Esophagus (tissue), 2 donors: ENCODE results near the gene ZNF726. TPM values are rescaled to one million over a fixed set of nuclear protein-coding genes. Genes with fewer than 3 reads are reported as not detected.
"Not testable (repeated sequence)": the region's sequence is repeated elsewhere in the genome, so short reads cannot be mapped to it uniquely, and the experiment has no call there.

ENCODE experiments used
- H3K27ac ChIP-seq, 2 donors: one replicate each; pipeline ENCODE4 v1.5.1; 2013; ENCODE audit warnings: low read depth in 2 of 2, mild to moderate bottlenecking in 2 of 2, inconsistent platforms in 1 of 2, low read length in 1 of 2, moderate library complexity in 1 of 2
- H3K27me3 ChIP-seq, 2 donors: one replicate each; pipeline ENCODE4 v1.6.1; 2013; ENCODE audit warnings: low read length in 2 of 2, control low read depth in 1 of 2, mild to moderate bottlenecking in 1 of 2; ENCODE audit not compliant: insufficient read depth in 2 of 2, control insufficient read depth in 1 of 2
- H3K36me3 ChIP-seq, 2 donors: one replicate each; pipeline ENCODE4 v1.6.1; 2013; ENCODE audit warnings: low read length in 1 of 2; ENCODE audit not compliant: control insufficient read depth in 2 of 2, insufficient read depth in 2 of 2
- H3K4me1 ChIP-seq, 2 donors: one replicate each; pipeline ENCODE4 v1.6.1; 2013; ENCODE audit warnings: low read length in 1 of 2; ENCODE audit not compliant: control insufficient read depth in 2 of 2, insufficient read depth in 2 of 2
- H3K4me3 ChIP-seq, 2 donors: one replicate each; pipeline ENCODE4 v1.5.1; 2013; ENCODE audit warnings: low read length in 2 of 2, mild to moderate bottlenecking in 2 of 2, low read depth in 1 of 2, moderate library complexity in 1 of 2
- H3K9me3 ChIP-seq, 2 donors: one replicate each; pipeline ENCODE4 v1.6.1; 2013; ENCODE audit warnings: mild to moderate bottlenecking in 2 of 2, low read depth in 1 of 2, low read length in 1 of 2, moderate library complexity in 1 of 2; ENCODE audit not compliant: control insufficient read depth in 2 of 2, insufficient read depth in 1 of 2
- WGBS, 2 donors: extraction: QIAGEN DNeasy Blood & Tissue Kit; methylation state at CpG; one replicate each; pipeline ENCODE4 v1.1.7; 2013; 5-methylcytosine and 5-hydroxymethylcytosine counted together
- polyA plus RNA-seq, 2 donors: library from polyadenylated mRNA; stranded (reverse); fragments of 200-250 nt; gene quantifications; one replicate each; pipeline ENCODE4 v1.2.3, GENCODE V29; 2013
- donor health status: healthy with polysubstance abuse.
- donor health status: Bipolar disorder and iron deficiency.

Gene ZNF726
- polyA plus RNA-seq, 2 donors: 2.0 to 2.8 TPM

DNA sequence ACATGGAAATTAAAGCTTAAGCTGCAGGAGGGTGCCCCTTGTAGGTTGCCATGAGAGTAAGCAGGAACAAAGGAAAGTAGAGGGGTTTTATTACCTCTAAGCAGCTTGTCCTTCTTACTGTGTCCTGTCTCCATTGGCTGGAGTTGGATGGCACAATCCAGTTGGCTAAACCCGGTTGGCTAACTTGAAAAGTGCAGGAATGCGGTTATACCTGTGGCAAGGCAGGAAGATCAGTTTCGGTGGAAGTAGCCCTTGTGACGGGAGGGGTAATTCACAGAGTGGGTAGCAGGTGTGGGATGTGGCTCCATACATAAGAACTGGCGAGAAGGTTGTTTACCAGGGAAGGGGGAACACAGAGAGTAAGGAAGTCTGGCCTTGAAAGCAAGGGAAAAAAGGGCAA is 3.2 kb downstream of the ZNF726 start:
- WGBS, 2 donors: 73 to 80% methylated on average over 5 of the region's 5 CpGs
- H3K4me3 ChIP-seq: no peak overlapping the region
- H3K27ac ChIP-seq: peak overlapping the region in 1 of 2 donors; percentile 22
- H3K36me3 ChIP-seq: peaks cover 0 to 3% of the 10 kb centered on the region in 2 donors
- no peaks in the 10 kb centered on the region for H3K27me3 ChIP-seq
- H3K4me1 ChIP-seq: no peaks in the 10 kb centered on the region
- H3K9me3 ChIP-seq: no peaks in the 10 kb centered on the region

DNA sequence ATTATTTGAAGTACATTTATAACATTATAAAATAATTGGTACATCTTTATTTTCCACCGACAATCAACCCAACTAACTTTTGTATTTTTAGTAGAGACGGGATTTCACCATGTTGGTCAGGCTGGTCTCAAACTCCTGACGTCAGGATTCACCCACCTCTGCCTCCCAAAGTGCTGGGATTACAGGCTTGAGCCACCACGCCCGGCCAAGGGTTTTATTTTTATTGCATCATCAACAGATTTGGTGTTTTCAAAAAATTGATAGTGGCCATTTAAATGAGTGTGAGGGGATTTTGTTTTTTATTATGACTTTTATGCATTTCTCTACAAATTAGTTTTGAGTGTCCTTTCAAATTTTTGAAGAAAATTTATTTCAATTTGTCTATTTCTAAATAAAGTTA is 10.6 kb downstream of the ZNF726 start:
- Histone ChIP-seq H3K9me3 (peaks cover 0 to 4% of the 10 kb centered on the region in 2 donors), H3K4me1 (no peaks in the 10 kb centered on the region), H3K27ac (no peak overlapping the region), H3K36me3 (peaks cover 0 to 2% of the 10 kb centered on the region in 2 donors), H3K27me3 (no peaks in the 10 kb centered on the region), H3K4me3 (no peak overlapping the region)
- 96 to 98% methylated on average over 5 of the region's 5 CpGs for WGBS, 2 donors

DNA sequence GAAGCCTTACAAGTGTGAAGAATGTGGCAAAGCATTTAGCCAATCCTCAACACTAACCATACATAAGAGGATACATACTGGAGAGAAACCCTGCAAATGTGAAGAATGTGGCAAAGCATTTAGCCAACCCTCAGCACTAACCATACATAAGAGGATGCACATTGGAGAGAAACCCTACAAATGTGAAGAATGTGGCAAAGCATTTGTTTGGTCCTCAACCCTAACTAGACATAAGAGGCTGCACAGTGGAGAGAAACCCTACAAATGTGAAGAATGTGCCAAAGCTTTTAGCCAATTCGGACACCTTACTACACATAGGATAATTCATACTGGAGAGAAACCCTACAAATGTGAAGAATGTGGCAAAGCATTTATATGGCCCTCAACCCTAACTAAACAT is 18.2 kb downstream of the ZNF726 start:
- Histone ChIP-seq H3K36me3 (no peaks in the 10 kb centered on the region), H3K9me3 (peaks cover 2 to 5% of the 10 kb centered on the region in 2 donors), H3K27ac (no peak overlapping the region), H3K4me3 (no peak overlapping the region), H3K4me1 (no peaks in the 10 kb centered on the region), H3K27me3 (no peaks in the 10 kb centered on the region)
- WGBS, 2 donors: 94 to 100% methylated on average over 1 of the region's 1 CpG

DNA sequence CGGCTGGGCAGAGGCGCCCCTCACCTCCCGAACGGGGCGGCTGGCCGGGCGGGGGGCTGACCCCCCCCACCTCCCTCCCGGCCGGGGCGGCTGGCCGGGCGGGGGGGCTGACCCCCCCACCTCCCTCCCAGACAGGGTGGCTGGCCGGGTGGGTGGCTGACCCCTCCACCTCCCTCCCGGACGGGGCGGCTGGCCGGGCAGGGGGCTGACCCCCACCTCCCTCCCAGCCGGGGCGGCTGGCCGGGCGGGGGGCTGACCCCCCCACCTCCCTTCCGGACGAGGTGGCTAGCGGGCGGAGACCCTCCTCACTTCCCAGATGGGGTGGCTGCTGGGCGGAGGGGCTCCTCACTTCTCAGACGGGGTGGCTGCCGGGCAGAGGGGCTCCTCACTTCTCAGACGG is 22.3 kb downstream of the ZNF726 start:
- not testable (repeated sequence) for H3K27ac ChIP-seq, H3K36me3 ChIP-seq, H3K4me1 ChIP-seq, H3K9me3 ChIP-seq, H3K4me3 ChIP-seq, H3K27me3 ChIP-seq
- WGBS, 2 donors: 97 to 98% methylated on average over 9 to 29 of the region's 29 CpGs

DNA sequence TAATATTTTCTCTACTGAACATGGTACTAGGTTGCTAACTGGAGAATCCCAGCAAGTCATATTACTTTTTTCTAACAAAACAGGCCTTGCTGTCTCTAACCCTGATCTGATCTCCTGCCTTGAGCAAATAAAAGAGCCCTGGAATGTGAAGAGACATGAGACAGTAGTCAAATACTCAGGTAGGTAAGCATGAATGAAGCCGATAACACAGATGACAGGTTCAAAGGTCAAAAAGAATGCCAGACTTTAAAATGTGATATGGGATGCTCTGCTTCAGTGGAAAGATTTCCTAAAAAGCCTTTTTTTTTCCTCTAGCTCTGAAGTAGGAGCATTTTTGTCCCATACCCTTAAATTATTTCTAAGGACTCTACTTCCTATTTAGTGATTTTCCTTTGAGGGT is 28.7 kb downstream of the ZNF726 start:
- Histone ChIP-seq H3K9me3 (peaks cover 0 to 3% of the 10 kb centered on the region in 2 donors), H3K36me3 (no peaks in the 10 kb centered on the region), H3K4me1 (no peaks in the 10 kb centered on the region), H3K27me3 (no peaks in the 10 kb centered on the region), H3K27ac (no peak overlapping the region), H3K4me3 (no peak overlapping the region)
- 61 to 67% methylated on average over 1 of the region's 1 CpG for whole genome bisulfite sequencing, 2 donors

DNA sequence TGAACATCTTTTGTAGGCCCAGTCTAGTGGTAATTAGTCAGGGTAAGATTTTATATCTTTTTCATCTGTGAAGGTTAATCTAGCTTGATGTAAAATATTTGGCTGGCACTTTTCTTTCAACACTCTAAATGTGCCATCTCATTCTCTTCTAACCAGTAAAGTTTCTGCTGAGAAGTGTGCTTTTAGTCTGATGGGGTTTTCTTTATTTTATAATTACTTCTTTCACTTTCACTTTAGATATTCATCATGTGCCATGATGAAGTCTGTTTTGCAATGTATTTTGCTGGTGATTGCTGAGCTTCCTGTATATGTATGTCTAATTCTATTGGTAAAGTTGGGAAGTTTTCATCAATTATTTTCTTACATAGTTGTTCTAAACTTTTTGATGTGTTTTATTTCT is 31.9 kb downstream of the ZNF726 start:
- H3K27me3 ChIP-seq: no peaks in the 10 kb centered on the region
- H3K36me3 ChIP-seq: no peaks in the 10 kb centered on the region
- H3K27ac ChIP-seq: no peak overlapping the region
- H3K4me1 ChIP-seq: no peaks in the 10 kb centered on the region
- no peak overlapping the region for H3K4me3 ChIP-seq
- peaks cover 0 to 3% of the 10 kb centered on the region in 2 donors for H3K9me3 ChIP-seq

DNA sequence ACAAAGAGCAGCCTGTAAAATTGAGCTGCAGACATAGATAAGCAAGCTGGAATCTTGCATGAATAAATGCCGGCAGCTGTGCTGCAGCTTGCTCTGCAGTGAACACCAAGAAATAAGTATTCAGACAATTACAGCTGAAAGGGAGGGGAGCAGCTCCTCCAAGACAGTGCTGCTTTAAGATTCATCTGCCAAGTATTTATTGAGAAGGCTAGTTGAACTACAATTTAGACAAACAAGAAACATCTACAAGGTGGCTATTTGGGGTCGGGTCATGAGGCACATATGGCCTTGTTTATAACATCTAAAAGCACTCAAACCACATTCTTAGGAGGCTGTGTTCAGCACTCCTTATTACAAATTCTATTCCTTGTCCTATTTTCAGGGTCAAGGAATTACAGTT is 34.9 kb downstream of the ZNF726 start:
- Histone ChIP-seq H3K27ac (no peak overlapping the region), H3K4me1 (no peaks in the 10 kb centered on the region), H3K4me3 (no peak overlapping the region), H3K36me3 (no peaks in the 10 kb centered on the region), H3K27me3 (no peaks in the 10 kb centered on the region), H3K9me3 (peaks cover 0 to 3% of the 10 kb centered on the region in 2 donors)
- 68 to 81% methylated on average over 2 of the region's 2 CpGs for WGBS, 2 donors

DNA sequence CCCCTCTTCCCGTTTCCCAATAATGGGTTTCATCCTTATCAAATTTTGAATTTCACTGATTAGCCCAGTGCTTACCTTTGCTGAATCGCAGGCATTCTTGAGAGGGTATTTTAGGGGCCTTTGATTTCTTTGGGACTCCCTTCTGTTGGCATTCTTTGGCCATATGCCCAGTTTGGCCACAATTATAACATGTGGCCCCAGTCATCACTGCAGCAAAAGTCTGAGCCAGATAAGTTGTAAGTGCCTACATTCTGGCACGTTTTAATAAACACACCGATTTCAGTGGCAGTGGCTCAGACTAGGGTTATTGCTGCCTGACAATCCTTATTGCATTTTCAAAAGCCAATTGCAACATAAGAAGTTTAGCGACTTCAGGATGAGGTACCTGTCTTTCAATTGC is 41.4 kb downstream of the ZNF726 start:
- Histone ChIP-seq H3K4me1 (no peaks in the 10 kb centered on the region), H3K36me3 (no peaks in the 10 kb centered on the region), H3K9me3 (no peaks in the 10 kb centered on the region), H3K4me3 (no peak overlapping the region), H3K27ac (no peak overlapping the region), H3K27me3 (no peaks in the 10 kb centered on the region)
- 89% methylated on average over 5 of the region's 5 CpGs for WGBS, 2 donors

DNA sequence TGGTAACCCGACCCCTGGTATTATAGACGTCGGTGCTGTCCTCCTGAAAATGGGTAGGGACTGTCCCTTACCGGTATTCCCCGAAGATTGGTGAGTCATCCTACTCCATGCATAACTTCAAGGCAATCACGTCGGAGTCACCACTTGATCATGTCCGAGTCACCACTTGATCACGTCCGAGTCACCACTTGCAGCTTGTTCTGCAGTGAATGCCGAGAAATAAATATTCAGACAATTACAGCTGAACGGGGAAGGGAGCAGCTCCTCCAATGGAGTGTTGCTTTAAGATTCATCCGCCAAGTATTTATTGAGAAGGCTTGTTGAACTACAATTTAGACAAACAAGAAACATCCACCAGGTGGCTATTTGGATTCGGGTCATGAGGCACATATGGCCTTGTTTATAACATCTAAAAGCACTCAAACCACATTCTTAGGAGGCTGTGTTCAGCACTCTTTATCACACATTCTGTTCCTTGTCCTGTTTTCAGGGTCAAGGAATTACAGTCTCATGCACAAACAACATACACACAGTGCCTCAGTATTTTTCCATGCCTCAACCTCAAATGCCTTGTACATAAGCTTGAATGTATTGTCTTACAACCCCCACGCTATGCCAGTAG is 43.1 kb downstream of the ZNF726 start:
- WGBS, 2 donors: 62 to 67% methylated on average over 15 of the region's 15 CpGs
- Histone ChIP-seq H3K4me1 (no peaks in the 10 kb centered on the region), H3K4me3 (no peak overlapping the region), H3K27me3 (no peaks in the 10 kb centered on the region), H3K9me3 (no peaks in the 10 kb centered on the region), H3K27ac (no peak overlapping the region), H3K36me3 (no peaks in the 10 kb centered on the region)

DNA sequence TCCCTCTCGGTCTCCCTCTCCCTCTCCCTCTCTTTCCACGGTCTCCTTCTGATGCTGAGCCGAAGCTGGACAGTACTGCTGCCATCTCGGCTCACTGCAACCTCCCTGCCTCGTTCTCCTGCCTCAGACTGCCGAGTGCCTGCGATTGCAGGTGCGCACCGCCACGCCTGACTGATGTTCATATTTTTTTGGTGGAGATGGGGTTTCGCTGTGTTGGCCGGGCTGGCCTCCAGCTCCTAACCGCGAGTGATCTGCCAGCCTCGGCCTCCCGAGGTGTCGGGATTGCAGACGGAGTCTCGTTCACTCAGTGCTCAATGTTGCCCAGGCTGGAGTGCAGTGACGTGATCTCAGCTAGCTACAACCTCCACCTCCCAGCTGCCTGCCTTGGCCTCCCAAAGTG is 48.7 kb downstream of the ZNF726 start:
- not testable (repeated sequence) for H3K36me3 ChIP-seq, H3K4me1 ChIP-seq, H3K4me3 ChIP-seq, H3K27ac ChIP-seq, H3K27me3 ChIP-seq, H3K9me3 ChIP-seq
- 91 to 94% methylated on average over 18 to 20 of the region's 20 CpGs for WGBS, 2 donors
